ENCODE data around the gene SERPINF2.
"Not testable (repeated sequence)": the region's sequence is repeated elsewhere in the genome, so short reads cannot be mapped to it uniquely, and the experiment has no call there.

SERPINF2 gene

GRCh38 chr17:1735418-1735817, 7.3 kb upstream of the SERPINF2 start:
- DNase-seq (ENCODE audit: low spot score), result no peak

GRCh38 chr17:1735834-1736347, 6.8 kb upstream of the SERPINF2 start:
- DNase-seq (ENCODE audit: low spot score), result no peak

- no peak for DNase-seq (ENCODE audit: low spot score)
Measured at GRCh38 chr17:1736348-1737281, 6.1 kb upstream of the SERPINF2 start.

GRCh38 chr17:1737531-1738291, 5.0 kb upstream of the SERPINF2 start:
- no peak for DNase-seq (ENCODE audit: low spot score)

- DNase-seq (ENCODE audit: low spot score), result not testable (repeated sequence)
Measured at GRCh38 chr17:1741899-1742298, 772 bp upstream of the SERPINF2 start.

- no peak for DNase-seq (ENCODE audit: low spot score)
Measured at GRCh38 chr17:1743088-1743439, 393 bp downstream of the SERPINF2 start.

GRCh38 chr17:1744551-1745512, 2.2 kb downstream of the SERPINF2 start:
- no peak for DNase-seq (ENCODE audit: low spot score)

GRCh38 chr17:1745513-1746020, 2.9 kb downstream of the SERPINF2 start:
- DNase-seq (ENCODE audit: low spot score), result no peak

- peak; percentile 20 for DNase-seq (ENCODE audit: low spot score)
Measured at GRCh38 chr17:1746975-1747543, 4.4 kb downstream of the SERPINF2 start.

GRCh38 chr17:1750628-1751027, 8.0 kb downstream of the SERPINF2 start:
- DNase-seq (ENCODE audit: low spot score), result no peak

- DNase-seq (ENCODE audit: low spot score), result peak; percentile 84
Measured at GRCh38 chr17:1752425-1753262, 10.0 kb downstream of the SERPINF2 start.

- no peak for DNase-seq (ENCODE audit: low spot score)
Measured at GRCh38 chr17:1753767-1754429, 11.2 kb downstream of the SERPINF2 start.

GRCh38 chr17:1754430-1755112, 11.9 kb downstream of the SERPINF2 start:
- DNase-seq (ENCODE audit: low spot score), result no peak

GRCh38 chr17:1755252-1755826, 12.7 kb downstream of the SERPINF2 start:
- no peak for DNase-seq (ENCODE audit: low spot score)

- DNase-seq (ENCODE audit: low spot score), result no peak
Measured at GRCh38 chr17:1755827-1756262, 13.2 kb downstream of the SERPINF2 start.

- DNase-seq (ENCODE audit: low spot score), result no peak
Measured at GRCh38 chr17:1758807-1759206, 16.1 kb downstream of the SERPINF2 start.

GRCh38 chr17:1759529-1759928, 16.9 kb downstream of the SERPINF2 start:
- no peak for DNase-seq (ENCODE audit: low spot score)

GRCh38 chr17:1762233-1762900, 19.7 kb downstream of the SERPINF2 start:
- peak; percentile 81 for DNase-seq (ENCODE audit: low spot score)

All from SW480 (cell line).